Measurements from ENCODE around the gene ERC2.

- TF ChIP-seq, protein P1, sequence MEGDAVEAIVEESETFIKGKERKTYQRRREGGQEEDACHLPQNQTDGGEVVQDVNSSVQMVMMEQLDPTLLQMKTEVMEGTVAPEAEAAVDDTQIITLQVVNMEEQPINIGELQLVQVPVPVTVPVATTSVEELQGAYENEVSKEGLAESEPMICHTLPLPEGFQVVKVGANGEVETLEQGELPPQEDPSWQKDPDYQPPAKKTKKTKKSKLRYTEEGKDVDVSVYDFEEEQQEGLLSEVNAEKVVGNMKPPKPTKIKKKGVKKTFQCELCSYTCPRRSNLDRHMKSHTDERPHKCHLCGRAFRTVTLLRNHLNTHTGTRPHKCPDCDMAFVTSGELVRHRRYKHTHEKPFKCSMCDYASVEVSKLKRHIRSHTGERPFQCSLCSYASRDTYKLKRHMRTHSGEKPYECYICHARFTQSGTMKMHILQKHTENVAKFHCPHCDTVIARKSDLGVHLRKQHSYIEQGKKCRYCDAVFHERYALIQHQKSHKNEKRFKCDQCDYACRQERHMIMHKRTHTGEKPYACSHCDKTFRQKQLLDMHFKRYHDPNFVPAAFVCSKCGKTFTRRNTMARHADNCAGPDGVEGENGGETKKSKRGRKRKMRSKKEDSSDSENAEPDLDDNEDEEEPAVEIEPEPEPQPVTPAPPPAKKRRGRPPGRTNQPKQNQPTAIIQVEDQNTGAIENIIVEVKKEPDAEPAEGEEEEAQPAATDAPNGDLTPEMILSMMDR (conservative IDR thresholded peaks at IDR 0.05; ENCODE audit: low read depth, low read length), result no peak
- TF ChIP-seq EZH2 (IDR thresholded peaks at IDR 0.05; ENCODE audit: low read length, unreplicated experiment), result no peak
Measured at GRCh38 chr3:55645422-55645821, 822.8 kb downstream of the ERC2 start.

Data from PC-3 (cell line).